WTC11 (cell line): ENCODE data around the gene TVP23A. TPM values are rescaled to one million over a fixed set of nuclear protein-coding genes. Genes with fewer than 3 reads are reported as not detected.
A peak's percentile ranks its signal among the peaks of the same experiment; 100 is the strongest.

Experiments used
- ATAC-seq: fragments of 200-7000 bp; cut with Tn5 transposase; 2 replicates; pipeline ENCODE4 v1.10.0; 2021; ENCODE audit warnings: mild to moderate bottlenecking, moderate library complexity
- CTCF ChIA-PET: fragments of 300-600 bp; sonication (Branson Sonifier 250); formaldehyde crosslinking; loops from one replicate; lab custom pipeline; 2021; ENCODE audit warnings: antibody characterized with exemption; lab: Charles Lee
- POLR2A ChIA-PET: fragments of 350-600 bp; sonication (Branson Sonifier 250); formaldehyde crosslinking; loops from one replicate; lab custom pipeline; 2021; ENCODE audit warnings: antibody characterized with exemption; lab: Charles Lee
- DNase-seq: peaks from one replicate; pipeline ENCODE4 v3.0.0; 2021; ENCODE audit warnings: low spot score
- H3K27ac Mint-ChIP-seq: 2 replicates; pipeline ENCODE4 v1.8.0; 2021; ENCODE audit warnings: mixed read lengths
- H3K27me3 Mint-ChIP-seq: 2 replicates; pipeline ENCODE4 v1.8.0; 2021; ENCODE audit warnings: low read depth, mild to moderate bottlenecking, moderate library complexity, mixed read lengths
- H3K36me3 Mint-ChIP-seq: 2 replicates; pipeline ENCODE4 v1.8.0; 2021; ENCODE audit warnings: mixed read lengths
- H3K4me1 Mint-ChIP-seq: 2 replicates; pipeline ENCODE4 v1.8.0; 2022; ENCODE audit warnings: mixed read lengths
- H3K4me3 Mint-ChIP-seq: 2 replicates; pipeline ENCODE4 v1.8.0; 2021; ENCODE audit warnings: mild to moderate bottlenecking, moderate library complexity, mixed read lengths
- H3K9me3 Mint-ChIP-seq: 2 replicates; pipeline ENCODE4 v1.8.0; 2021; ENCODE audit warnings: mixed read lengths
- ATF1 ChIP-seq: sonication (generic); formaldehyde crosslinking; IDR thresholded peaks from 2 replicates; pipeline ENCODE4 v1.8.1; 2023; ENCODE audit warnings: mild to moderate bottlenecking, moderate library complexity, missing genetic modification reagents
- ATF2 ChIP-seq: sonication (generic); formaldehyde crosslinking; IDR thresholded peaks from 2 replicates; pipeline ENCODE4 v1.8.1; 2022; ENCODE audit warnings: low read depth, missing genetic modification reagents, borderline replicate concordance
- EMX1 ChIP-seq: fragments of 250-450 bp; sonication (Bioruptor Pico); IDR thresholded peaks from 2 replicates; pipeline ENCODE4 v1.8.0; 2021; ENCODE audit warnings: mild to moderate bottlenecking
- ETV6 ChIP-seq: sonication (generic); formaldehyde crosslinking; IDR thresholded peaks from 2 replicates; pipeline ENCODE4 v1.8.1; 2022; ENCODE audit warnings: mild to moderate bottlenecking, missing genetic modification reagents
- FOXJ3 ChIP-seq: sonication (generic); formaldehyde crosslinking; IDR thresholded peaks from 2 replicates; pipeline ENCODE4 v1.9.0; 2021; ENCODE audit warnings: missing genetic modification reagents, mild to moderate bottlenecking, borderline replicate concordance
- GABPB1 ChIP-seq: sonication (generic); formaldehyde crosslinking; IDR thresholded peaks from 2 replicates; pipeline ENCODE4 v1.8.1; 2023; ENCODE audit warnings: mild to moderate bottlenecking, missing genetic modification reagents
- GTF2I ChIP-seq: fragments of 250-450 bp; sonication (Bioruptor Pico); conservative IDR thresholded peaks from 2 replicates; pipeline ENCODE4 v1.4.0; 2021; ENCODE audit warnings: mild to moderate bottlenecking
- KAT7 ChIP-seq: sonication (generic); formaldehyde crosslinking; IDR thresholded peaks from 2 replicates; pipeline ENCODE4 v1.8.1; 2023; ENCODE audit warnings: missing genetic modification reagents, mild to moderate bottlenecking, borderline replicate concordance
- MXD4 ChIP-seq: fragments of 250-450 bp; sonication (Bioruptor Pico); IDR thresholded peaks from 2 replicates; pipeline ENCODE4 v1.8.0; 2021; ENCODE audit warnings: mild to moderate bottlenecking, moderate library complexity, borderline replicate concordance
- TCF7 ChIP-seq: sonication (generic); formaldehyde crosslinking; IDR thresholded peaks from 2 replicates; pipeline ENCODE4 v1.8.0; 2022; ENCODE audit warnings: mild to moderate bottlenecking, low read depth, missing genetic modification reagents, moderate library complexity
- ZNF232 ChIP-seq: sonication (generic); formaldehyde crosslinking; IDR thresholded peaks from 2 replicates; pipeline ENCODE4 v1.8.0; 2022; ENCODE audit warnings: mild to moderate bottlenecking, missing genetic modification reagents
- ZNF263 ChIP-seq: sonication (generic); formaldehyde crosslinking; IDR thresholded peaks from 2 replicates; pipeline ENCODE4 v1.8.1; 2022; ENCODE audit warnings: low read depth, mild to moderate bottlenecking, moderate library complexity, missing genetic modification reagents
- ZNF423 ChIP-seq: fragments of 250-450 bp; sonication (Bioruptor Pico); IDR thresholded peaks from 2 replicates; pipeline ENCODE4 v2.1.2; 2022; ENCODE audit warnings: mild to moderate bottlenecking, moderate library complexity
- total RNA-seq: library from RNA; stranded (reverse); gene quantifications from 3 replicates; pipeline ENCODE4 v1.2.3, GENCODE V29; 2021
- TF ChIP-seq, protein P1 (sequence below): fragments of 200-600 bp; IDR thresholded peaks from 2 replicates; pipeline ENCODE4 v1.8.0; 2022; ENCODE audit warnings: antibody characterized with exemption
- TF ChIP-seq, protein P2 (sequence below): sonication (generic); formaldehyde crosslinking; conservative IDR thresholded peaks from 2 replicates; pipeline ENCODE4 v1.8.1; 2022; ENCODE audit warnings: mild to moderate bottlenecking, missing genetic modification reagents

TVP23A gene
- total RNA-seq, 1 experiment from 2014 or later = 1.2 TPM

DNA sequence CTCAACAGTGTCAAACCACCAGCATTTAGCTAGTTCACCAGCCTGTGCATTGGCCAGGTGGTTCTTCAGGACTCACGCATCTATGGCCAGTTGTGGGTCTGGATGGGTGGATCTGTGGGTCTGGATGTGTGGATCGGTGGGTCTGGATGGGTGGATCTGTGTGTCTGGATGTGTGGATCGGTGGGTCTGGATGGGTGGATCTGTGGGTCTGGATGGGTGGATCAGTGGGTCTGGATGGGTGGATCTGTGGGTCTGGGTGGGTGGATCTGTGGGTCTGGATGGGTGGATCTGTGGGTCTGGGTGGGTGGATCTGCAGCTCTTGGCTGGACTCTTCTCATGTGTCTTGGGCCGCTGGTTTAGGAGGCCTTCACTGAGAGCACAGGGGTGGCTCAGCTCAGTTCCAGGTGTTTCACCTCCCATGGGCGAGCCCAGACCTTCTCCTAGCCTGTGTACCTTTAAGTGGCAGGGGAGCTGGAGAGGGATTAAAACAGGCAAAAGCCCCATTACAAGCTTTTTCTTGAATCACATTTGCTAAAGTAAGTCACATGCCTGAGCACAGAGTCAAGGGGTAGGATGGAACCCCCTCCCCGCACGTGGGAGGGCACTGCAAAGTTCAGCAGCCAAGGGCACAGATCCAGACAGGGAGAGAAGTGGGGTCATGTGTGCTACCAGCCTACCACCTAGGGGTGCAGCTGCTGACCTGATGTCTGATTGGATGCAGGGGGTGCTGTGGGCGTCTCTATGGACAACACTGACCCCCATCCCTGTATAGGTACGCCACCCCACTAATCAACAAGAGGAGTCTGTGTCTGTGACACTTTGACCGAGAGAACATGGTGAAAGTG, 78.4 kb downstream of the TVP23A start:
- Mint-ChIP-seq H3K9me3 (no peaks in the 10 kb centered on the region), H3K36me3 (no peaks in the 10 kb centered on the region; the same call in 1 of the 2 replicates), H3K4me3 (no peak overlapping the region), H3K4me1 (peaks cover 11% of the 10 kb centered on the region)
- ATAC-seq (no peak), DNase-seq (no peak)
- TF ChIP-seq GTF2I (CRISPR knock-in tag) (no peak), FOXJ3 (CRISPR knock-in tag) (no peak), TCF7 (CRISPR knock-in tag) (no peak), ATF1 (no peak), ATF2 (CRISPR knock-in tag) (no peak)
- TF ChIP-seq, all 79 proteins: peak for 0
- Mint-ChIP-seq H3K27ac (no peak overlapping the region), H3K27me3 (no peaks in the 10 kb centered on the region)
- CTCF ChIA-PET = interaction anchor here (0.6 kb wide), 1 partner anchor 10 kb away, joined by 4 read pairs; no protein-coding TSS in a partner anchor
- POLR2A ChIA-PET = no interaction called here

DNA sequence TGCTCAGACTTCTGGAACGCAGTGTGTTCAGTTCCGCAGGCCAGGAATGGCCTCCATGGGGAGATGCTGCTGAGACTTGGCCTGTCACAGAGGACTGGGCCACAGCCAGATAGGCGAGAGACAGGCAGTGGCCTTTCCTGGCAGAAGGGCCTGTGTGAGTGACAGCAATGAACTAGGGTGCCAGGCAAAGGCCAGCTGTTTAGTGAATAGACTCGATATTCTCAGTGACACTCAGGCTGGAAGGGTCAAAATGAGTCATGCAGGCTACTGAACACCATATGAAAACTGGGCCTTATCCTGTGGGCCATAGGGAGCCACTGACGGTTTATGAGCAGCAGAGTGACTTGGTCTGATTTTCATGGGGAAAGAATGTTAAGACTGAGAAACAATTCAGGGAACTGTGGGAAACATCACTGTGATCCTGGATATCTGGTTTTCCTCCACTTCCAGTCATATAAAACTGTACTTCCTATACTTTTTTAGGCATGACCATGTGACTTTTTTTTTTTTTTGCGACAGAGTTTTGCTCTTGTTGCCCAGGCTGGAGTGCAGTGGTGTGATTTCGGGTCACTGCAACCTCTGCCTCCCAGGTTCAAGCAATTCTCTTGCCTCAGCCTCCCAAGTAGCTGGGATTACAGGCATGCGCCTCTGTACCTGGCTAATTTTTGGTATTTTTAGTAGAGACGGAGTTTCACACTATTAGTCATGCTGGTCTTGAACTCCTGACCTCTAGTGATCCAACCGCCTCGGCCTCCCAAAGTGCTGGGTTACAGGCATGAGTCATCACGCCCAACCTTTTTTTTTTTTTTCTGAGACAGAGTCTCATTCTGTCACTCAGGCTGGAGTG, 80.1 kb downstream of the TVP23A start:
- POLR2A ChIA-PET = interaction anchor here (0.7 kb wide), 1 partner anchor 224 kb away, joined by 3 read pairs; no protein-coding TSS in a partner anchor
- TF ChIP-seq GABPB1 (0 out of 2 replicates have a peak, but pooled peaks have one; percentile 21), ZNF263 (CRISPR knock-in tag) (no peak)
- TF ChIP-seq, all 79 proteins: peak for 1
- ATAC-seq (no peak), DNase-seq (no peak)
- peaks cover under 1% of the 10 kb centered on the region for H3K9me3 Mint-ChIP-seq
- H3K4me1 Mint-ChIP-seq = peaks cover 5% of the 10 kb centered on the region; the same call in 1 of the 2 replicates
- CTCF ChIA-PET = interaction anchor here (1.0 to 3.1 kb wide), 6 partner anchors 162 to 223 kb away, joined by 5 to 36 read pairs (median 11); no protein-coding TSS in a partner anchor
- H3K36me3 Mint-ChIP-seq = peaks cover under 1% of the 10 kb centered on the region
- no peak overlapping the region for H3K27ac Mint-ChIP-seq
- no peak overlapping the region for H3K4me3 Mint-ChIP-seq
- H3K27me3 Mint-ChIP-seq = no peaks in the 10 kb centered on the region

DNA sequence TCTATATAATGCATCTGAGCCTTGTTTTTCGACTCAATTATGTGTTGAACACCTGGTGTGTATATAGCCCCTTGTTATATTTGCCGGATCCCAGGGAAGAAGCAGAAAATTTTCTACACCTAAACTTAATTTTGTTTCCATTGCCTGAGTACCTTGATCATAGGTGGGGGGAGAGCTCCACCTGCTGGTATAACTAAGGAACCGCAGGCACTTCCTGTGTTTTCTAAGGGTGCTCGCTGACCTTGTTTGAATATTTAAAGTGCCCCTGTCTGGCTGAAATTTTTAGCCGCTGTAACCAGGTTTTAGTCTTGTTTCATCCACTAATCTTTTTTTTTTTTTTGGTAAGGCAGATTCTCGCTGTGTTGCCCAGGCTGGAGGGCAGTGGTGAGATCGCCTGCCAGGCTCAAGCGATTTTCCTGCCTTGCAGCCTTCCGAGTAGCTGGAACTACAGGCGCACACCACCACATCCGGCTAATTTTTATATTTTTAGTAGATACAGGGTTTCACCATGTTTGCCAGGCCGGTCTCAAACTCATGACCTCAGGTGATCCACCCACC, 81.4 kb downstream of the TVP23A start:
- Mint-ChIP-seq H3K4me1 (no peaks in the 10 kb centered on the region), H3K9me3 (peaks cover 5% of the 10 kb centered on the region), H3K27ac (no peak overlapping the region), H3K36me3 (peaks cover 3% of the 10 kb centered on the region), H3K27me3 (no peaks in the 10 kb centered on the region), H3K4me3 (no peak overlapping the region)
- TF ChIP-seq, protein P1, sequence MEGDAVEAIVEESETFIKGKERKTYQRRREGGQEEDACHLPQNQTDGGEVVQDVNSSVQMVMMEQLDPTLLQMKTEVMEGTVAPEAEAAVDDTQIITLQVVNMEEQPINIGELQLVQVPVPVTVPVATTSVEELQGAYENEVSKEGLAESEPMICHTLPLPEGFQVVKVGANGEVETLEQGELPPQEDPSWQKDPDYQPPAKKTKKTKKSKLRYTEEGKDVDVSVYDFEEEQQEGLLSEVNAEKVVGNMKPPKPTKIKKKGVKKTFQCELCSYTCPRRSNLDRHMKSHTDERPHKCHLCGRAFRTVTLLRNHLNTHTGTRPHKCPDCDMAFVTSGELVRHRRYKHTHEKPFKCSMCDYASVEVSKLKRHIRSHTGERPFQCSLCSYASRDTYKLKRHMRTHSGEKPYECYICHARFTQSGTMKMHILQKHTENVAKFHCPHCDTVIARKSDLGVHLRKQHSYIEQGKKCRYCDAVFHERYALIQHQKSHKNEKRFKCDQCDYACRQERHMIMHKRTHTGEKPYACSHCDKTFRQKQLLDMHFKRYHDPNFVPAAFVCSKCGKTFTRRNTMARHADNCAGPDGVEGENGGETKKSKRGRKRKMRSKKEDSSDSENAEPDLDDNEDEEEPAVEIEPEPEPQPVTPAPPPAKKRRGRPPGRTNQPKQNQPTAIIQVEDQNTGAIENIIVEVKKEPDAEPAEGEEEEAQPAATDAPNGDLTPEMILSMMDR = peak; percentile 96
- TF ChIP-seq EMX1 (no peak), ETV6 (CRISPR knock-in tag) (no peak), ZNF232 (CRISPR knock-in tag) (no peak)
- DNase-seq = peak; percentile 59
- POLR2A ChIA-PET = no interaction called here
- peak; percentile 64 for ATAC-seq
- CTCF ChIA-PET = interaction anchor here (0.6 to 3.1 kb wide), 21 partner anchors 12 to 1380 kb away, joined by 3 to 36 read pairs (median 5); partner anchors contain the start of gene EMP2

- ATAC-seq (no peak), DNase-seq (no peak)
- POLR2A ChIA-PET = interaction anchor here (0.6 to 1.1 kb wide), 2 partner anchors 211 to 401 kb away, joined by 3 read pairs; no protein-coding TSS in a partner anchor
- CTCF ChIA-PET = interaction anchor here (1.3 to 1.5 kb wide), 3 partner anchors 165 to 217 kb away, joined by 3 to 7 read pairs (median 3); no protein-coding TSS in a partner anchor
- Mint-ChIP-seq H3K36me3 (peaks cover 3% of the 10 kb centered on the region), H3K27ac (no peak overlapping the region), H3K4me1 (no peaks in the 10 kb centered on the region; the same call in 1 of the 2 replicates), H3K4me3 (no peak overlapping the region), H3K27me3 (no peaks in the 10 kb centered on the region), H3K9me3 (peaks cover 5% of the 10 kb centered on the region)
- TF ChIP-seq KAT7 (no peak), ZNF423 (no peak), ATF1 (no peak), MXD4 (no peak)
- TF ChIP-seq, protein P2, sequence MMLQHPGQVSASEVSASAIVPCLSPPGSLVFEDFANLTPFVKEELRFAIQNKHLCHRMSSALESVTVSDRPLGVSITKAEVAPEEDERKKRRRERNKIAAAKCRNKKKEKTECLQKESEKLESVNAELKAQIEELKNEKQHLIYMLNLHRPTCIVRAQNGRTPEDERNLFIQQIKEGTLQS (CRISPR knock-in tag) = no peak
Measured at GRCh38 chr16:10731790-10732189, 86.8 kb downstream of the TVP23A start.
